OCI-LY3 (cell line): Measurements from ENCODE around the gene TMEM53.

ENCODE experiments used
- EZH2phosphoT487 ChIP-seq: fragments of 200-600 bp; shearing (Covaris generic); IDR thresholded peaks from 2 replicates; pipeline ENCODE4 v1.6.1; 2018; ENCODE audit warnings: antibody characterized with exemption, mixed run types, low read depth
- TF ChIP-seq, protein P1 (sequence below): fragments of 200-600, 300-600 bp; sonication (generic); IDR thresholded peaks from 2 replicates; pipeline ENCODE4 v1.5.1; 2014; ENCODE audit warnings: antibody characterized with exemption, low read length, low read depth

- TF ChIP-seq, protein P1, sequence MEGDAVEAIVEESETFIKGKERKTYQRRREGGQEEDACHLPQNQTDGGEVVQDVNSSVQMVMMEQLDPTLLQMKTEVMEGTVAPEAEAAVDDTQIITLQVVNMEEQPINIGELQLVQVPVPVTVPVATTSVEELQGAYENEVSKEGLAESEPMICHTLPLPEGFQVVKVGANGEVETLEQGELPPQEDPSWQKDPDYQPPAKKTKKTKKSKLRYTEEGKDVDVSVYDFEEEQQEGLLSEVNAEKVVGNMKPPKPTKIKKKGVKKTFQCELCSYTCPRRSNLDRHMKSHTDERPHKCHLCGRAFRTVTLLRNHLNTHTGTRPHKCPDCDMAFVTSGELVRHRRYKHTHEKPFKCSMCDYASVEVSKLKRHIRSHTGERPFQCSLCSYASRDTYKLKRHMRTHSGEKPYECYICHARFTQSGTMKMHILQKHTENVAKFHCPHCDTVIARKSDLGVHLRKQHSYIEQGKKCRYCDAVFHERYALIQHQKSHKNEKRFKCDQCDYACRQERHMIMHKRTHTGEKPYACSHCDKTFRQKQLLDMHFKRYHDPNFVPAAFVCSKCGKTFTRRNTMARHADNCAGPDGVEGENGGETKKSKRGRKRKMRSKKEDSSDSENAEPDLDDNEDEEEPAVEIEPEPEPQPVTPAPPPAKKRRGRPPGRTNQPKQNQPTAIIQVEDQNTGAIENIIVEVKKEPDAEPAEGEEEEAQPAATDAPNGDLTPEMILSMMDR, result no peak
- TF ChIP-seq EZH2phosphoT487, result no peak
Measured at GRCh38 chr1:44663417-44663816, 10.9 kb downstream of the TMEM53 start.
